GM21529 (cell line): Measurements from ENCODE around the gene BAIAP2L1.
A peak's percentile ranks its signal among the peaks of the same experiment; 100 is the strongest.

ENCODE experiments used
- ATAC-seq: cut with Tn5 transposase; IDR thresholded peaks from one replicate; pipeline ENCODE4 v1.9.1; 2021; ENCODE audit not compliant: unreplicated experiment

The BAIAP2L1 gene

DNA sequence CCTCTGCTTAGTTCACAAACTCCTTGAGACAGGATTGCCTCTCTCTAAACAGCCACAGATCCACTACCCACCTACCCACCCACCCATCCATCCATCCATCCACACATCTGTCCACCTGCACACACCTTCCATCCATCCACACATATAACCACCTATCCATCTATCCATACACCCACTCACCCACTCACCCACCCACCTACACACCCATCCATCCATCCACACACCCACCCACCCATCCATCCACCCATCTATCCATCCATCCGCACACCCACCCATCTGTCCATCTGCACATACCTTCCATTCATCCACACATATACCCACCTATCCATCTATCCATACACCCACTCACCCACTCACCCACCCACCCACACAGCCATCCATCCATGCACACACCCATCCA lies 158.5 kb downstream of the BAIAP2L1 start:
- ATAC-seq: no peak

- ATAC-seq: peak; percentile 10
Measured at GRCh38 chr7:98241674-98242241, 159.1 kb downstream of the BAIAP2L1 start.
